Lung (tissue), 16 donors: Measurements from ENCODE around the gene PGM1. TPM values are rescaled to one million over a fixed set of nuclear protein-coding genes. Genes with fewer than 3 reads are reported as not detected.

Experiments used
- ATAC-seq: fragments of 200-7000 bp; cut with Tn5 transposase; one replicate; pipeline ENCODE4 v1.9.1; 2020; ENCODE audit warnings: moderate number of reproducible peaks; ENCODE audit not compliant: insufficient read depth, low FRiP score
- DNase-seq, 3 donors: peaks; one replicate each; pipeline ENCODE4 v3.0.0-alpha.2; 2013 to 2017
- H3K27ac ChIP-seq, 2 donors: one replicate each; pipeline ENCODE4 v1.5.1; 2013; ENCODE audit warnings: mild to moderate bottlenecking in 2 of 2, moderate library complexity in 2 of 2, control low read depth in 1 of 2, inconsistent platforms in 1 of 2, low read depth in 1 of 2, low read length in 1 of 2
- H3K27me3 ChIP-seq, 3 donors: one replicate each; pipeline ENCODE4 v1.5.1; 2013; ENCODE audit warnings: low read length in 2 of 3; ENCODE audit not compliant: control insufficient read depth in 3 of 3, insufficient read depth in 3 of 3
- H3K36me3 ChIP-seq, 4 donors: one replicate each; pipeline ENCODE4 v1.5.1; 2013; ENCODE audit warnings: low read length in 4 of 4, mild to moderate bottlenecking in 1 of 4, moderate library complexity in 1 of 4; ENCODE audit not compliant: control insufficient read depth in 4 of 4, insufficient read depth in 4 of 4
- H3K4me1 ChIP-seq, 5 donors: one replicate each; pipeline ENCODE4 v1.5.1; 2013; ENCODE audit warnings: low read length in 5 of 5, mild to moderate bottlenecking in 2 of 5, moderate library complexity in 1 of 5; ENCODE audit not compliant: control insufficient read depth in 5 of 5, insufficient read depth in 5 of 5
- H3K4me3 ChIP-seq: one replicate; pipeline ENCODE4 v1.5.1; 2013; ENCODE audit warnings: mild to moderate bottlenecking, control low read depth, moderate library complexity
- H3K9ac ChIP-seq, 2 donors: one replicate each; pipeline ENCODE4 v1.5.1; 2013; ENCODE audit warnings: low read length in 2 of 2, control low read depth in 1 of 2; ENCODE audit not compliant: insufficient read depth in 1 of 2
- H3K9me3 ChIP-seq, 4 donors: one replicate each; pipeline ENCODE4 v1.5.1; 2013; ENCODE audit warnings: low read length in 3 of 4, mild to moderate bottlenecking in 1 of 4, moderate library complexity in 1 of 4; ENCODE audit not compliant: control insufficient read depth in 4 of 4, insufficient read depth in 3 of 4
- WGBS, 2 donors: extraction: QIAGEN DNeasy Blood & Tissue Kit; methylation state at CpG; one replicate each; pipeline ENCODE4 v1.1.7; 2013; 5-methylcytosine and 5-hydroxymethylcytosine counted together
- long read RNA-seq, 5 donors: transcript quantifications; one replicate each; lab custom pipeline, GENCODE V29; 2026
- polyA plus RNA-seq, 2 donors: library from polyadenylated mRNA; stranded (reverse); fragments of 200-250 nt; gene quantifications; one replicate each; pipeline ENCODE4 v1.2.1, GENCODE V29; 2013
- total RNA-seq, 2 donors: library from RNA; depleted of rRNA in 1 of 2; stranded (reverse); fragments of >200 nt in 1 of 2; gene quantifications; one replicate each; pipeline ENCODE4 v1.2.1, GENCODE V29; 2014 to 2021
- TF ChIP-seq, protein P1 (sequence below): IDR thresholded peaks from 2 replicates; pipeline ENCODE4 v1.5.1; 2012; ENCODE audit warnings: mild to moderate bottlenecking; ENCODE audit errors: control extremely low read depth, extremely low read depth
- donor health status: control.
- donor health status: control.
- donor health status: Bipolar disorder and iron deficiency.
- donor health status: healthy.
- donor health status: DM: yes; HTN: yes; CAD: no.

The PGM1 gene
- total RNA-seq (10 to 100 TPM; 44.5 to 53.8 TPM), polyA plus RNA-seq (10 to 100 TPM in 1 of 2 donors, 1 to 10 TPM in 1; 9.1 to 25.1 TPM)
- long read RNA-seq, donor 1, transcript PGM1-202 (11 exons, 2,472 nt), result major isoform, 17 of 17 reads
- long read RNA-seq, donor 1, partial matches to known transcripts, result 0 of 17 reads
- long read RNA-seq, donor 1, other reads (novel, unspliced or antisense), result 0 of 17 reads
- long read RNA-seq, donor 2, partial matches to known transcripts, result 0 of 4 reads
- long read RNA-seq, donor 2, other reads (novel, unspliced or antisense), result 0 of 4 reads
- long read RNA-seq, donor 3, partial matches to known transcripts, result 0 of 3 reads
- long read RNA-seq, donor 3, other reads (novel, unspliced or antisense), result 0 of 3 reads
- long read RNA-seq, donor 4, transcript PGM1-202 (11 exons, 2,472 nt), result major isoform, 6 of 13 reads
- long read RNA-seq, donor 4, partial matches to known transcripts, result 7 of 13 reads
- long read RNA-seq, donor 4, other reads (novel, unspliced or antisense), result 0 of 13 reads
- long read RNA-seq, donor 5, transcript PGM1-202 (11 exons, 2,472 nt), result major isoform, 15 of 16 reads
- long read RNA-seq, donor 5, partial matches to known transcripts, result 0 of 16 reads
- long read RNA-seq, donor 5, other reads (novel, unspliced or antisense), result 0 of 16 reads

GRCh38 chr1:63593303-63593885 is at the start of gene PGM1:
Gene PGM1, plus strand, starts transcription at chr1:63593411. Its CDS starts 78 bp downstream, at chr1:63593489.
- no peaks in the 10 kb centered on the region for H3K36me3 ChIP-seq
- no peaks in the 10 kb centered on the region for H3K27me3 ChIP-seq
- H3K9me3 ChIP-seq, result no peaks in the 10 kb centered on the region
- peak within 1 kb of the TSS; percentile 81 for H3K4me3 ChIP-seq
- TF ChIP-seq, protein P1, sequence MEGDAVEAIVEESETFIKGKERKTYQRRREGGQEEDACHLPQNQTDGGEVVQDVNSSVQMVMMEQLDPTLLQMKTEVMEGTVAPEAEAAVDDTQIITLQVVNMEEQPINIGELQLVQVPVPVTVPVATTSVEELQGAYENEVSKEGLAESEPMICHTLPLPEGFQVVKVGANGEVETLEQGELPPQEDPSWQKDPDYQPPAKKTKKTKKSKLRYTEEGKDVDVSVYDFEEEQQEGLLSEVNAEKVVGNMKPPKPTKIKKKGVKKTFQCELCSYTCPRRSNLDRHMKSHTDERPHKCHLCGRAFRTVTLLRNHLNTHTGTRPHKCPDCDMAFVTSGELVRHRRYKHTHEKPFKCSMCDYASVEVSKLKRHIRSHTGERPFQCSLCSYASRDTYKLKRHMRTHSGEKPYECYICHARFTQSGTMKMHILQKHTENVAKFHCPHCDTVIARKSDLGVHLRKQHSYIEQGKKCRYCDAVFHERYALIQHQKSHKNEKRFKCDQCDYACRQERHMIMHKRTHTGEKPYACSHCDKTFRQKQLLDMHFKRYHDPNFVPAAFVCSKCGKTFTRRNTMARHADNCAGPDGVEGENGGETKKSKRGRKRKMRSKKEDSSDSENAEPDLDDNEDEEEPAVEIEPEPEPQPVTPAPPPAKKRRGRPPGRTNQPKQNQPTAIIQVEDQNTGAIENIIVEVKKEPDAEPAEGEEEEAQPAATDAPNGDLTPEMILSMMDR, result no peak
- H3K4me1 ChIP-seq, result peaks cover 0 to 23% (median 12%) of the 10 kb centered on the region in 5 donors
- peak; percentile 79 for ATAC-seq
- 1% methylated on average over 56 to 64 of the region's 64 CpGs for WGBS, 2 donors
- H3K27ac ChIP-seq, result peak within 1 kb of the TSS; percentile 95 to 96
- DNase-seq, result peak; percentile 86 to 93 (median 87)
- H3K9ac ChIP-seq, result peak within 1 kb of the TSS; percentile 82 to 91

GRCh38 chr1:63545780-63546179 is 47.4 kb upstream of the PGM1 start:
- ATAC-seq (no peak), DNase-seq (no peak)
- H3K9ac ChIP-seq, result no peak overlapping the region
- H3K9me3 ChIP-seq, result peaks cover 0 to 3% (median 0%) of the 10 kb centered on the region in 4 donors
- no peaks in the 10 kb centered on the region for H3K27me3 ChIP-seq
- no peak overlapping the region for H3K4me3 ChIP-seq
- no peak overlapping the region for H3K27ac ChIP-seq
- TF ChIP-seq, protein P1, result no peak
- H3K4me1 ChIP-seq, result no peaks in the 10 kb centered on the region
- peaks cover 0 to 13% (median 4%) of the 10 kb centered on the region in 4 donors for H3K36me3 ChIP-seq

GRCh38 chr1:63547621-63548294 is 45.5 kb upstream of the PGM1 start:
- Histone ChIP-seq H3K4me1 (no peaks in the 10 kb centered on the region), H3K4me3 (no peak overlapping the region), H3K36me3 (peaks cover 0 to 13% (median 4%) of the 10 kb centered on the region in 4 donors), H3K27ac (no peak overlapping the region), H3K9ac (no peak overlapping the region), H3K9me3 (peaks cover 0 to 3% (median 0%) of the 10 kb centered on the region in 4 donors), H3K27me3 (no peaks in the 10 kb centered on the region)
- TF ChIP-seq, protein P1, result no peak
- 93 to 95% methylated on average over 2 of the region's 2 CpGs for WGBS, 2 donors
- ATAC-seq, result no peak
- no peak for DNase-seq
